H1 (cell line): ENCODE results near the gene EIF4E3. TPM values are rescaled to one million over a fixed set of nuclear protein-coding genes. Genes with fewer than 3 reads are reported as not detected.

Experiments used
- ATF2 ChIP-seq: IDR thresholded peaks from 2 replicates; pipeline ENCODE4 v1.6.1; 2012; ENCODE audit warnings: low read length, inconsistent platforms
- FOSL1 ChIP-seq: IDR thresholded peaks from 2 replicates; pipeline ENCODE4 v1.6.1; 2011; ENCODE audit warnings: mild to moderate bottlenecking, low read depth, low read length, moderate library complexity; ENCODE audit not compliant: insufficient read depth
- MAX ChIP-seq: IDR thresholded peaks from 2 replicates; pipeline ENCODE4 v1.6.1; 2012; ENCODE audit warnings: inconsistent platforms
- SUZ12 ChIP-seq: fragments of 200-600 bp; sonication (generic); IDR thresholded peaks from 2 replicates; pipeline ENCODE4 v1.6.1; 2012; ENCODE audit warnings: mild to moderate bottlenecking, inconsistent platforms, low read length, moderate library complexity, mixed read lengths
- polyA plus RNA-seq, 7 experiments: library from polyadenylated mRNA; depleted of rRNA in 3 of 7; stranded (reverse) in 5 of 7; unstranded in 2 of 7; fragments of >200 nt in 5 of 7; fragments of 200-250 nt in 2 of 7; gene quantifications; 1 replicate in 5 of 7; 2 replicates in 1 of 7; 4 replicates in 1 of 7; pipeline versions ENCODE4 v1.2.1 to v1.2.3, GENCODE V29; 2011 to 2013; ENCODE audit warnings: missing spikeins in 2 of 7, mixed read lengths in 2 of 7
- total RNA-seq: library from RNA; stranded (reverse); fragmentation: NEBNext Ultra II Directional; extraction: Animal tissue kit (Norgen Biotek cat#: 25700); gene quantifications from 2 replicates; pipeline ENCODE4 v1.2.1, GENCODE V29; 2021

EIF4E3 gene
- total and polyA plus RNA-seq, 2 of the 8 experiments (the other 6 are each of a cell fraction or from before 2014, with no cell fraction given) = 5.2 to 17.0 TPM

DNA sequence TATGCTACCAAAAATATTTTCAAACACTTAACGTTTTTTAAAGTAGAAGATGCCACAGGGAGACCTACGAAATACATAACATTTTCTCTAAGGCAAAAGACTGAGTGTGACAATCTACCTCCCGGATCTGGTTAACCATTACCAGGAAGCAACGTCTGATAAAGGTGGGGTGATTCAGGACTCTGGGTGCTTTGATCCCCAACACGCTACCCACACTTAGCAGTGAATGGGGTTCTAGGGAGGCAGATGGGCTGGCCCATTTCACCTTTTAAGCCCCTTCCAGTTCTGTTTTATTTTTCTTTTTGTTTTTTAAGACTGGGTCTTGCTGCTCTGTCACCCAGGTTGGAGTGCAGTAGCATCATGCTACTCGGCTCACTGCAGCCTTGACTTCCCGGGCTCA lies 39.5 kb downstream of the EIF4E3 start (continued):
- TF ChIP-seq ATF2 (no peak), MAX (no peak), SUZ12 (no peak), FOSL1 (no peak)
